Neural progenitor cell (in vitro differentiated cells): ENCODE data around the gene CLDN16. TPM values are rescaled to one million over a fixed set of nuclear protein-coding genes. Genes with fewer than 3 reads are reported as not detected.

Source experiments
- DNase-seq: peaks from one replicate; pipeline ENCODE4 v3.0.0-alpha.2; 2016; ENCODE audit warnings: low spot score
- H2AFZ ChIP-seq: fragments of 200-600 bp; sonication (generic); replicated peaks from 2 replicates; pipeline ENCODE4 v1.6.1; 2016; ENCODE audit warnings: antibody characterized with exemption
- H3F3A ChIP-seq: fragments of 200-600 bp; sonication (generic); 2 replicates; pipeline ENCODE4 v1.6.1; 2016; ENCODE audit warnings: antibody characterized with exemption, low read depth
- H3K27ac ChIP-seq: fragments of 200-600 bp; sonication (generic); 2 replicates; pipeline ENCODE4 v1.5.1; 2016; ENCODE audit warnings: mild to moderate bottlenecking
- H3K27me3 ChIP-seq: fragments of 200-600 bp; sonication (generic); 2 replicates; pipeline ENCODE4 v1.6.1; 2016; ENCODE audit warnings: mild to moderate bottlenecking, moderate library complexity
- H3K36me3 ChIP-seq: fragments of 200-600 bp; sonication (generic); 2 replicates; pipeline ENCODE4 v1.5.1; 2016
- H3K4me1 ChIP-seq: fragments of 200-600 bp; sonication (generic); 2 replicates; pipeline ENCODE4 v1.6.1; 2016; ENCODE audit warnings: mixed run types
- H3K4me2 ChIP-seq: fragments of 200-600 bp; sonication (generic); 2 replicates; pipeline ENCODE4 v1.6.1; 2016
- H3K4me3 ChIP-seq: fragments of 200-600 bp; sonication (generic); 2 replicates; pipeline ENCODE4 v1.5.1; 2016
- H3K79me2 ChIP-seq: fragments of 200-600 bp; sonication (generic); 2 replicates; pipeline ENCODE4 v1.6.1; 2016; ENCODE audit warnings: low read depth
- H3K9ac ChIP-seq: fragments of 200-600 bp; sonication (generic); 2 replicates; pipeline ENCODE4 v1.6.1; 2016
- H3K9me3 ChIP-seq: fragments of 200-600 bp; sonication (generic); 2 replicates; pipeline ENCODE4 v1.5.1; 2016; ENCODE audit warnings: low read depth
- H4K20me1 ChIP-seq: fragments of 200-600 bp; sonication (generic); 2 replicates; pipeline ENCODE4 v1.6.1; 2016; ENCODE audit warnings: low read depth
- H3K27ac Mint-ChIP-seq: 3 replicates; pipeline ENCODE4 v1.8.0; 2021; ENCODE audit warnings: mixed read lengths
- H3K27me3 Mint-ChIP-seq: 2 replicates; pipeline ENCODE4 v1.8.0; 2022; ENCODE audit warnings: low read depth, mild to moderate bottlenecking, inconsistent platforms, moderate library complexity, mixed read lengths; ENCODE audit not compliant: insufficient read depth
- H3K36me3 Mint-ChIP-seq: 3 replicates; pipeline ENCODE4 v1.8.0; 2021; ENCODE audit warnings: mixed read lengths
- H3K4me1 Mint-ChIP-seq: 3 replicates; pipeline ENCODE4 v1.8.0; 2021; ENCODE audit warnings: mixed read lengths
- H3K4me3 Mint-ChIP-seq: 3 replicates; pipeline ENCODE4 v1.8.0; 2021; ENCODE audit warnings: mild to moderate bottlenecking, moderate library complexity, mixed read lengths
- H3K9me3 Mint-ChIP-seq: 3 replicates; pipeline ENCODE4 v1.8.0; 2020; ENCODE audit warnings: mixed read lengths
- CTCF ChIP-seq: fragments of 200-600 bp; sonication (generic); IDR thresholded peaks from 2 replicates; pipeline ENCODE4 v1.5.1; 2017; ENCODE audit warnings: antibody characterized with exemption, mild to moderate bottlenecking
- EZH2 ChIP-seq: fragments of 200-600 bp; sonication (generic); IDR thresholded peaks from 2 replicates; pipeline ENCODE4 v1.6.1; 2017; ENCODE audit warnings: antibody characterized with exemption, mild to moderate bottlenecking, moderate library complexity
- EZH2phosphoT487 ChIP-seq: fragments of 200-600 bp; sonication (generic); IDR thresholded peaks from 2 replicates; pipeline ENCODE4 v1.6.1; 2017; ENCODE audit warnings: antibody characterized with exemption
- total RNA-seq: library from RNA; depleted of rRNA; stranded (reverse); fragments of >200 nt; gene quantifications from 2 replicates; pipeline ENCODE4 v1.2.3, GENCODE V29; 2015; ENCODE audit warnings: low replicate concordance

The CLDN16 gene
- total RNA-seq, 1 donor from 2014 or later: not detected

- Histone ChIP-seq H3K4me3 (no peak overlapping the region), H3K4me2 (no peak overlapping the region), H3K4me1 (no peaks in the 10 kb centered on the region), H4K20me1 (no peaks in the 10 kb centered on the region), H2AFZ (no peak overlapping the region), H3F3A (no peaks in the 10 kb centered on the region), H3K9me3 (no peaks in the 10 kb centered on the region), H3K36me3 (no peaks in the 10 kb centered on the region), H3K9ac (no peak overlapping the region), H3K27ac (no peak overlapping the region), H3K79me2 (no peaks in the 10 kb centered on the region), H3K27me3 (no peaks in the 10 kb centered on the region)
- H3K36me3 Mint-ChIP-seq: no peaks in the 10 kb centered on the region
- TF ChIP-seq EZH2phosphoT487 (no peak), EZH2 (no peak), CTCF (no peak)
- no peaks in the 10 kb centered on the region for H3K9me3 Mint-ChIP-seq
- H3K4me1 Mint-ChIP-seq: no peaks in the 10 kb centered on the region
- DNase-seq: no peak
- H3K27ac Mint-ChIP-seq: no peak overlapping the region
- H3K4me3 Mint-ChIP-seq: no peak overlapping the region
- no peaks in the 10 kb centered on the region for H3K27me3 Mint-ChIP-seq
Observed at GRCh38 chr3:190401963-190402362, 14.0 kb downstream of the CLDN16 start.

DNA sequence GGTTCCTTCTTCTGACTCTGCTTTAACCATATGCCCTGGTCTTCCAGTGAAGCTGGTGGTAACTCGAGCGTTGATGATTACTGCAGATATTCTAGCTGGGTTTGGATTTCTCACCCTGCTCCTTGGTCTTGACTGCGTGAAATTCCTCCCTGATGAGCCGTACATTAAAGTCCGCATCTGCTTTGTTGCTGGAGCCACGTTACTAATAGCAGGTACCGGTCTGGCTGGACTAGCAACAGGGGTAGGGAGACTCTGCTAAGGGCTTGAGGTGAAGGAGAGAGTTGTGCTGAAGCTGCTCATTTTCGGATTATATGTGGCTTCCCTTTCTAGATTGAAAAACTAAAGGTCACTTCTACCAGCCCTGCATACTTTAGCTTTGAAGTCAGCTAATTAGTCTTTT, 16.8 kb downstream of the CLDN16 start:
- Histone ChIP-seq H3K27me3 (no peaks in the 10 kb centered on the region), H3K27ac (no peak overlapping the region), H3K4me2 (no peak overlapping the region), H4K20me1 (no peaks in the 10 kb centered on the region), H3F3A (peaks cover 3% of the 10 kb centered on the region), H3K79me2 (no peaks in the 10 kb centered on the region), H3K4me3 (no peak overlapping the region), H3K9me3 (no peaks in the 10 kb centered on the region), H3K9ac (no peak overlapping the region), H3K4me1 (no peaks in the 10 kb centered on the region), H2AFZ (no peak overlapping the region), H3K36me3 (no peaks in the 10 kb centered on the region)
- H3K4me3 Mint-ChIP-seq: no peak overlapping the region
- H3K27me3 Mint-ChIP-seq: no peaks in the 10 kb centered on the region
- TF ChIP-seq EZH2phosphoT487: no peak
- TF ChIP-seq CTCF: no peak
- TF ChIP-seq EZH2: no peak
- no peak overlapping the region for H3K27ac Mint-ChIP-seq
- no peaks in the 10 kb centered on the region for H3K36me3 Mint-ChIP-seq
- no peaks in the 10 kb centered on the region for H3K4me1 Mint-ChIP-seq
- H3K9me3 Mint-ChIP-seq: no peaks in the 10 kb centered on the region
- no peak for DNase-seq

GRCh38 chr3:190414297-190414696, 26.3 kb downstream of the CLDN16 start:
- no peak overlapping the region for H3K4me3 Mint-ChIP-seq
- no peaks in the 10 kb centered on the region for H3K36me3 ChIP-seq
- H3F3A ChIP-seq: no peaks in the 10 kb centered on the region
- no peaks in the 10 kb centered on the region for H3K27me3 Mint-ChIP-seq
- no peak for DNase-seq
- no peaks in the 10 kb centered on the region for H3K79me2 ChIP-seq
- no peaks in the 10 kb centered on the region for H3K27me3 ChIP-seq
- no peak overlapping the region for H3K27ac Mint-ChIP-seq
- H3K36me3 Mint-ChIP-seq: no peaks in the 10 kb centered on the region
- no peak for TF ChIP-seq CTCF
- no peak for TF ChIP-seq EZH2phosphoT487
- TF ChIP-seq EZH2: no peak
- H3K9ac ChIP-seq: no peak overlapping the region
- H3K4me1 Mint-ChIP-seq: peaks cover 4% of the 10 kb centered on the region
- H3K4me3 ChIP-seq: no peak overlapping the region
- H3K27ac ChIP-seq: no peak overlapping the region
- H3K9me3 Mint-ChIP-seq: peaks cover 10% of the 10 kb centered on the region
- H3K4me1 ChIP-seq: no peaks in the 10 kb centered on the region
- H4K20me1 ChIP-seq: no peaks in the 10 kb centered on the region
- no peaks in the 10 kb centered on the region for H3K9me3 ChIP-seq
- no peak overlapping the region for H3K4me2 ChIP-seq
- H2AFZ ChIP-seq: no peak overlapping the region

- Histone ChIP-seq H3K4me3 (no peak overlapping the region), H3K79me2 (no peaks in the 10 kb centered on the region), H4K20me1 (no peaks in the 10 kb centered on the region), H3K36me3 (no peaks in the 10 kb centered on the region), H3F3A (no peaks in the 10 kb centered on the region), H3K4me1 (no peaks in the 10 kb centered on the region), H3K9me3 (no peaks in the 10 kb centered on the region), H3K27me3 (no peaks in the 10 kb centered on the region), H2AFZ (no peak overlapping the region), H3K27ac (no peak overlapping the region), H3K9ac (no peak overlapping the region), H3K4me2 (no peak overlapping the region)
- Mint-ChIP-seq H3K4me3 (no peak overlapping the region), H3K4me1 (no peaks in the 10 kb centered on the region), H3K36me3 (no peaks in the 10 kb centered on the region), H3K27ac (no peak overlapping the region), H3K9me3 (no peaks in the 10 kb centered on the region), H3K27me3 (peaks cover 6% of the 10 kb centered on the region)
- TF ChIP-seq CTCF: no peak
- no peak for TF ChIP-seq EZH2phosphoT487
- no peak for TF ChIP-seq EZH2
- no peak for DNase-seq
Observed at GRCh38 chr3:190424108-190424477, 36.1 kb downstream of the CLDN16 start.
